Measurements from ENCODE around the gene UTY. TPM values are rescaled to one million over a fixed set of nuclear protein-coding genes. Genes with fewer than 3 reads are reported as not detected.

Gene UTY
- total and polyA plus RNA-seq, 12 donors: 1.3 to 15.8 (median 14.2) TPM; not detected in 3

DNA sequence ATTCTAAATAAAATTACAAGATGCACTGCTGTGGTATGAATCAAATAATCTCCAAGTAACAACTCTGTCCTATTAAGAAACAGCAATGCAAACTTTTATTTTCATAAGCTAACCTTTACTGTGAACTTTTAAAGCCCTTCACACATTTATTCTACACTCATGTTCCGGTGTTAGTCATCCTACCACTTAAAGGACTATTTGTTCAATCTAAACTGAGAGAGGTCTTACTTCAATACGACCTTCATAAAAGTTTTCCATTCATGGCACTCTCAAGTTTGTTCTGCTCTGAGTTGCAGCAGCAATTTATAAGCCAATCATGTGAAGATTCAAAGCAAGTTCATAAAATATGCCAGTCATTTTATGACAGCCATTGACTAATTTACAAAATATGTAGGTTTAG, 4.8 kb downstream of the UTY start:
- 39 to 45% methylated on average over 2 of the region's 2 CpGs for WGBS, 2 donors
- ATAC-seq: no peak

GRCh38 chrY:13451572-13451971, 28.3 kb downstream of the UTY start:
- Histone ChIP-seq H3K27me3 (no peaks in the 10 kb centered on the region), H3K27ac (no peak overlapping the region), H3K4me1 (peaks cover 0 to 21% (median 4%) of the 10 kb centered on the region in 9 donors), H3K36me3 (peaks cover 0 to 24% (median 0%) of the 10 kb centered on the region in 9 donors), H3K9me3 (no peaks in the 10 kb centered on the region), H3K4me3 (no peak overlapping the region)
- TF ChIP-seq, protein P1, sequence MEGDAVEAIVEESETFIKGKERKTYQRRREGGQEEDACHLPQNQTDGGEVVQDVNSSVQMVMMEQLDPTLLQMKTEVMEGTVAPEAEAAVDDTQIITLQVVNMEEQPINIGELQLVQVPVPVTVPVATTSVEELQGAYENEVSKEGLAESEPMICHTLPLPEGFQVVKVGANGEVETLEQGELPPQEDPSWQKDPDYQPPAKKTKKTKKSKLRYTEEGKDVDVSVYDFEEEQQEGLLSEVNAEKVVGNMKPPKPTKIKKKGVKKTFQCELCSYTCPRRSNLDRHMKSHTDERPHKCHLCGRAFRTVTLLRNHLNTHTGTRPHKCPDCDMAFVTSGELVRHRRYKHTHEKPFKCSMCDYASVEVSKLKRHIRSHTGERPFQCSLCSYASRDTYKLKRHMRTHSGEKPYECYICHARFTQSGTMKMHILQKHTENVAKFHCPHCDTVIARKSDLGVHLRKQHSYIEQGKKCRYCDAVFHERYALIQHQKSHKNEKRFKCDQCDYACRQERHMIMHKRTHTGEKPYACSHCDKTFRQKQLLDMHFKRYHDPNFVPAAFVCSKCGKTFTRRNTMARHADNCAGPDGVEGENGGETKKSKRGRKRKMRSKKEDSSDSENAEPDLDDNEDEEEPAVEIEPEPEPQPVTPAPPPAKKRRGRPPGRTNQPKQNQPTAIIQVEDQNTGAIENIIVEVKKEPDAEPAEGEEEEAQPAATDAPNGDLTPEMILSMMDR (IDR thresholded peaks at IDR 0.05): no peak
- DNase-seq (no peak), ATAC-seq (no peak)
- WGBS, 2 donors: 59 to 61% methylated on average over 3 of the region's 3 CpGs
- intact Hi-C loops (cut with DNase I): no loop called here

More for the DNA sequence above, 4.8 kb downstream of the UTY start:
- peak overlapping the region in 1 of 10 donors; percentile 22 for H3K27ac ChIP-seq
- no peak for DNase-seq
- H3K27me3 ChIP-seq: no peaks in the 10 kb centered on the region
- no peaks in the 10 kb centered on the region for H3K9me3 ChIP-seq
- peaks cover 0 to 61% (median 7%) of the 10 kb centered on the region in 9 donors for H3K4me1 ChIP-seq
- TF ChIP-seq, protein P1 (IDR thresholded peaks at IDR 0.05): no peak
- peaks cover 0 to 58% (median 0%) of the 10 kb centered on the region in 9 donors for H3K36me3 ChIP-seq
- intact Hi-C loops (cut with DNase I): loop anchor here in 2 of 10 donors (5.0 to 10.0 kb wide), 2 partner anchors 50 to 573 kb away; partner anchors contain the start of gene DDX3Y (in 1 of the 2)
- no peak overlapping the region for H3K4me3 ChIP-seq

GRCh38 chrY:13450596-13451130, 29.2 kb downstream of the UTY start:
- intact Hi-C loops (cut with DNase I): no loop called here
- ATAC-seq: no peak
- H3K9me3 ChIP-seq: no peaks in the 10 kb centered on the region

GRCh38 chrY:13445566-13445965, 34.3 kb downstream of the UTY start:
- H3K4me1 ChIP-seq: peaks cover 0 to 21% (median 0%) of the 10 kb centered on the region in 9 donors
- no peaks in the 10 kb centered on the region for H3K27me3 ChIP-seq
- DNase-seq (no peak), ATAC-seq (no peak)
- H3K9me3 ChIP-seq: no peaks in the 10 kb centered on the region
- intact Hi-C loops (cut with DNase I): no loop called here
- TF ChIP-seq, protein P1 (IDR thresholded peaks at IDR 0.05): no peak
- no peak overlapping the region for H3K27ac ChIP-seq
- WGBS, 2 donors: 19 to 22% methylated on average over 1 of the region's 1 CpG
- peaks cover 0 to 34% (median 0%) of the 10 kb centered on the region in 9 donors for H3K36me3 ChIP-seq
- H3K4me3 ChIP-seq: no peak overlapping the region

More at GRCh38 chrY:13450596-13451130, 29.2 kb downstream of the UTY start:
- Histone ChIP-seq H3K36me3 (peaks cover 0 to 33% (median 0%) of the 10 kb centered on the region in 9 donors), H3K27me3 (no peaks in the 10 kb centered on the region), H3K27ac (no peak overlapping the region), H3K4me3 (no peak overlapping the region), H3K4me1 (peaks cover 0 to 21% (median 4%) of the 10 kb centered on the region in 9 donors)
- TF ChIP-seq, protein P1 (IDR thresholded peaks at IDR 0.05): no peak
- 64 to 77% methylated on average over 11 of the region's 11 CpGs for WGBS, 2 donors
- no peak for DNase-seq

Measured in heart right ventricle (tissue), 16 donors.